ENCODE measurements around the gene RNF112. TPM values are rescaled to one million over a fixed set of nuclear protein-coding genes. Genes with fewer than 3 reads are reported as not detected.

The RNF112 gene, protein sequence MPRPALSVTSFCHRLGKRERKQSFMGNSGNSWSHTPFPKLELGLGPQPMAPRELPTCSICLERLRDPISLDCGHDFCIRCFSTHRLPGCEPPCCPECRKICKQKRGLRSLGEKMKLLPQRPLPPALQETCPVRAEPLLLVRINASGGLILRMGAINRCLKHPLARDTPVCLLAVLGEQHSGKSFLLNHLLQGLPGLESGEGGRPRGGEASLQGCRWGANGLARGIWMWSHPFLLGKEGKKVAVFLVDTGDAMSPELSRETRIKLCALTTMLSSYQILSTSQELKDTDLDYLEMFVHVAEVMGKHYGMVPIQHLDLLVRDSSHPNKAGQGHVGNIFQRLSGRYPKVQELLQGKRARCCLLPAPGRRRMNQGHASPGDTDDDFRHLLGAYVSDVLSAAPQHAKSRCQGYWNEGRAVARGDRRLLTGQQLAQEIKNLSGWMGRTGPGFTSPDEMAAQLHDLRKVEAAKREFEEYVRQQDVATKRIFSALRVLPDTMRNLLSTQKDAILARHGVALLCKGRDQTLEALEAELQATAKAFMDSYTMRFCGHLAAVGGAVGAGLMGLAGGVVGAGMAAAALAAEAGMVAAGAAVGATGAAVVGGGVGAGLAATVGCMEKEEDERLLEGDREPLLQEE
- total RNA-seq (2014; rRNA removed; shearing (Covaris generic)): not detected in 2 replicates
- 0.05 TPM in 1 of 2 replicates, not detected in the other for polyA plus RNA-seq (2015; cell fraction: cytosol; rRNA removed)
- not detected in 2 replicates for polyA plus RNA-seq (2015; cell fraction: nucleus; rRNA removed)

DNA sequence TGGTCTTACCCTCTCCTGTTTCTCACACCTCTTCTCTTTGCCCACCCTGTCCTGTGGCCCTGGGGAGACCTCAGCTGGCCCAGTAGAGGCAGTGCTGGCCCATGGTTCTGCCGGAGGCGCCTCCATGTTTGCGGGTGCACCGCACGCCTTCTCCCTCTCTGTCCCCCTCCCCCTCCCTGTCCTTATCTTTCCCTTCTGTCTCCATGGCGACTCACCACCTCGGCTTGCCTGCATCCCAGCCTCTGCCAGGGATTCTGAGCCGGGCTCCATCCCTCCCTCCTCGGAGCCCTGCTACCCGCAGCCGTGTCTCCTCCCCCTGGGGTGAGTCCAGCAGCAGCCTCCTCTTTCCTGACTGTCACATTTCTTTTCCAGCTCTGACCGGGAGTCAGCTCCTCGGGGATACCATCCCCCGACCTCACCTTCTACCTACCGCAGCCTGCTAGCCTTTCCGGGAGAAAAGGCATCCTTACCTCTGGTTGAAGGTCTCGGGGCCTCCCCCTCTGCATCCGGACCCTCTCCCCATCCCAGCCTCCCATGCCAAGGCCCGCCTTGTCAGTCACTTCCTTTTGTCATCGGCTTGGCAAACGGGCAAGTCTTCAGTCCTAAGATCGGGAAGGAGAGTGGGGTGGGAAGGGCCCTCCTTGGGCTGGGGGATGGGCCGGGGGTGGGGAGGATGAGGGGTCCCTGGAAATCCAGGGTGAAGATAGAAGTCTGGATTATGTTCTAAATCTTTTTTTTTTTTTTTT lies at the start of gene RNF112:
Gene RNF112, plus strand, starts transcription at position 358 of the 746 bp plus-strand sequence. Its CDS starts 177 bp downstream, at position 535.
- DNase-seq (ENCODE audit: low read depth, low spot score): no peak
- in situ Hi-C loops (cut with HindIII; ENCODE audit: low pct_unique_long_range_greater_than_20kb, low sequenced_read_pairs): no loop called here

DNA sequence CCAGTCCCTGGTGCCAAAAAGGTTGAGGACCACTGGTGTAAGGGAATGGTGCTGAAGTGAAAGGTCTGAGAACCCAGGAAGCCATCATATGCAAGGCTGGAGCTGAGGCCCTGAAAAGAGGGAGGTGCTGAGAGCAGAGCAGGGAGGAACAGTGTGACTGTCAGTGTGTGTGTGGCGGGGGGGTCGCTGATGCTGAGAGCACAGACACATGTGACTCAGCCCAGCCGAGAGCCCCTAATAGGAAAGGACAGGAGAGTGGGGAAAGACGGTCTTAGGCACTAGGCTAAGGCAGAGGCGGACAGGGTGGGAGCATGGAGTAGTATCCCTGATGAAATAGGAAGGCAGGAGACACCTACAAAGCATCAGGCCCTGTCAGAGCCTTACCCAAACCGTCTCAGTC lies 49.7 kb upstream of the RNF112 start:
- in situ Hi-C loops (cut with HindIII; ENCODE audit: low pct_unique_long_range_greater_than_20kb, low sequenced_read_pairs): no loop called here

DNA sequence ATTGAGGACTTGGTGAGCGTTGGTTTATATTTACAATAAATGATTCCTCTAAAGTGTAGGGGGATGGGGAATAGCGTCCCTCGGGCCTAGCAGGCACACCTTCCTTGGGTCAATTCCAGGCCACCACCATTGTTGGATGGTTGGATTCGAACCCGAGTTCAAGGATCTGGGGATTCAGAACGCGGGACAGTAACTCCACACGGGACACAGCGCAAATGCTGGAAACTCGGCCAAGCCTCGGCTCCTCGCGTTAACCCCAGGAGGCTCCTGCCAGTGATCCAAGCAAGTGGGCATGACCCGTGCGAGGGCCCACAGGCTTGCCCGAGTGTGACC lies 49.1 kb upstream of the RNF112 start:
- DNase-seq (ENCODE audit: low read depth, low spot score): no peak
- in situ Hi-C loops (cut with HindIII; ENCODE audit: low pct_unique_long_range_greater_than_20kb, low sequenced_read_pairs): no loop called here

More for the DNA sequence above, 49.7 kb upstream of the RNF112 start:
- DNase-seq (ENCODE audit: low read depth, low spot score): no peak

DNA sequence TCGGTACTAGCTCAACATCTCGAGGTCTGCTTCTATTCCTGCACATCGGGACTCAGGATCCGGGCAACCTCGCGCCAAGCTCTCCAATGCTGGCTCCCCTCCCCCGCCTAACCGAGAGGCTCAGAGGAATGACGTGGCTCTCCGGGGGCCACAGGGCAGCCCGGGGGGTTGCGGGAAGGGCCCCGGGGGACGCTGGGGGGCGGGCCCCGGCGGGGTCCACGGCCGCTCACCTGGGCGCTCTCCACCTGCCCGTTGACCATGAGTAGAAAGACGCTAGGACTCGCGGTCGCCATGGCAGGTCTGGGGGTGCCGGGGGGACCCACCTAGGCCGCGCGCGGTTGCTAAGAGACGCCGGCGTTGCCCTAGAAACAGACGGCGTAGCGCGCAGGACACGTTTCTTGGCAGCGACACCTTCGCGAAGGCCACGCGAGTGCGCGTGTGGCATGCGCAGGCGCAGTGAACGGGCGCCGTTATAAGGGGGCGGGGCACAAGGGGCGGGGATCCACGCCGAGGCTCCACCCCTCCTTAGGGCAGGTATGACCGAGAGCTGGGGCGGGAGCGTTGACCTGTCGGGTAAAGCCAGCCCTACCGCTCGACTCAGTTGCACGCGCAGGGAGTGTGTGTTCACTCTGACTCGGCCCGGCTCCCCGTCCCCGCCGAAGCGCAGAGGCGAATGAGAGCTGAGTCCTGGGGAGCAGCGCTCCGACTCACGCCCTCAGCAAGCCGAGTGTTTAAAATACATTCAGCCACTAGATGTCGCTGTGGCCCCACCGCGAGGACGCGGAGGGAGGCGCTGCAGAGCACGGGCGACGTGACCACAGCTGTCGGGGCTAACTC lies 48.5 kb upstream of the RNF112 start, which contains the start of gene B9D1:
Gene B9D1, minus strand, starts transcription at position 447 of the 837 bp plus-strand sequence. Its CDS starts 154 bp downstream, at position 293.
- in situ Hi-C loops (cut with HindIII; ENCODE audit: low pct_unique_long_range_greater_than_20kb, low sequenced_read_pairs): no loop called here
- DNase-seq (ENCODE audit: low read depth, low spot score): peak; percentile 89

DNA sequence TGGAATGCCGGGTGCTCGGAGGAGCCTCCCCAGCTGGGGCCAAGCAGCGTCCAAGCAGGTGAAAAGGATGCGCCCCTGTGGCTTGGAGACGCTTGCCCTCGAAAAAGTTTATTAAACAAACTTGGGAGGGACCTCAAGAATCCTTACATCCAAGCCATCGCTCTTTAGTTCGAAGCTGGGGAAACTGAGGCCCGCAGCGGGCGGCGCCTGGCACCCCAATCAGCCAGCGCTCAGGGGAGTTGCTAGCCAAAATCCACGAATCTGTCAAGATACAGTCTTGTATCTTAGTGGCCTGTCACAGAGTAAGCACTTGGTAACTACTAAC lies 48.0 kb upstream of the RNF112 start:
- in situ Hi-C loops (cut with HindIII; ENCODE audit: low pct_unique_long_range_greater_than_20kb, low sequenced_read_pairs): no loop called here

DNA sequence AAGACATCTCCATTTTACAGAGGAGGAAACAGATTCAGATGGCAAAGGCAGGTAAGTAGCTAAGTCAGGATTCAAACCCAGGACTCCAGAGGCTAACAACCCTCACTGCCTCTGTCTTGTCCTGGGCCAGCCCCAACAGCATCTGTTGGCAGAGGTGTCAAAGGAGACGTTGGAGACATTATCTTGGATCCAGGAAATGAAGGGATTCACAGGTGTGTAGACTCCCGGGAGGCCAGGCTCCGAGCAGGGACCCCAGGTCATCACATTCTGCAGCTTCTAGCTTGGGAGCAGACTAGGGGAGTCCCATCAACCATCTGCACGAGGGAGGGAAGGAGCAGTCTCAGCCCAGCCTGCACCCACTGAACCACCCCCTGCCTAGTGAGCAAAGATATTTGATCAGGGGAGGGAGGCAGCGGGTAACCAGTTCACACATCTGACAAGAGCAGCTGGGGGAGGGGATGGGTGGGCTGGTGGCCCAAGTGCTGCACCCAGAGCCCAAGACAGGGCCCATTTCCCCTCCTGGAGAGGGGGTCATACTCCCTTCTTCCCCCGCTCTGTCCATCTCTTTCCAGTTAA lies 47.5 kb upstream of the RNF112 start:
- in situ Hi-C loops (cut with HindIII; ENCODE audit: low pct_unique_long_range_greater_than_20kb, low sequenced_read_pairs): no loop called here
- DNase-seq (ENCODE audit: low read depth, low spot score): no peak

More for the DNA sequence above, 48.0 kb upstream of the RNF112 start:
- DNase-seq (ENCODE audit: low read depth, low spot score): no peak

DNA sequence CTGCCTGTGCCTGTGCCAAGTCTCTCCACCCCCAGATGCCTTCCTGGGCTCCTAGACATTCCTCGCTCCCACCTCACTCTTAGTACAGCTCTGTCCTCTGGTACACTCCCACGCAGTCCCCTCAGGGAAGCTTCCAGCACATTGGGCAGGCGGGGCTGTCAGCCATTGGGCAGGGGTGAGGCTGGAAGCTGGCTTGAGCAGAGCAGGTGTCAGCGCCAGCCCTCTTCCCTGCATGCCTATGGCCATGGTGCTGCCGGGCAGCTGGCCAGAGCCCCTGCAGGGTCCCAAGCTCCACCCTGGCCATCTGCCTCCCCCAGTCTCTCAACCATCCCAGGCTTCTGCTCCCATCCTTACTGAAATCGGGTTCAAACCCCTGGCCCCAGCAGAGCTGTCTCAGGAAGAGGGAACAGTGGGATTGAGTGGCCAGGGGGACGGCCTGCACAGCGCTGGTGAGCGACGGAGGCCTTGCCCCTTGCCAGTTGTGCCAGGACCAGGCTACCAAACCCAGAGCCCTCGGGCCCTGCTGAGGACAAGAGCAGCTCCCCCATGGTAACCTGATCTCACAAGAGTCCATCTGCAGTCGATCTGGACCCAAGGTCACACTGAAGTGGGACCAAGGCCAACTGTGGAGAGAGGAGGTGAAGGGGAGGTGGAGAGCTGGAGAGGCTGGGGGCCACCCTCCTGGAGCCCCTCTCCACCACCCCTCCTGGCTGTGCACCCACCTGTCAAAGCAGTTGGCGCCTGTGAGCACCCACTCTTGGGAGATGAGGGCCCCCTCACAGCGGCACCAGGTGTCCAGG lies 46.1 kb upstream of the RNF112 start:
- in situ Hi-C loops (cut with HindIII; ENCODE audit: low pct_unique_long_range_greater_than_20kb, low sequenced_read_pairs): no loop called here

DNA sequence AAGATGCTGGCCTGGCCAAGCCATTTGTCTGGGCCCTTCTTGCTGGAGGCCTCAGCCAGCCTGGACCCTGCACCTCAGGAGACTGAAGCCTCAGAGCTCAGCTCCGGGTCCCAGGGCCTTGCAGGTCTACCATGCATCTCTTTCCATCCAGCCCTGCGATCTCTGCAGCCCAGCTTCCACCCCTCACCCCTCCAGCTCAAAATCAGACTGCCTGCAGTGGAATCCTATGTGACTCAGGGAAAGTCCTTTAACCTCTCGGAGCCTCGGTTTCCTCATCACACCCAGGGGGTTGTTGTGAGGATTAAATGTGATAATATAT lies 45.6 kb upstream of the RNF112 start:
- in situ Hi-C loops (cut with HindIII; ENCODE audit: low pct_unique_long_range_greater_than_20kb, low sequenced_read_pairs): no loop called here
- no peak for DNase-seq (ENCODE audit: low read depth, low spot score)

More for the DNA sequence above, 46.1 kb upstream of the RNF112 start:
- DNase-seq (ENCODE audit: low read depth, low spot score): no peak

DNA sequence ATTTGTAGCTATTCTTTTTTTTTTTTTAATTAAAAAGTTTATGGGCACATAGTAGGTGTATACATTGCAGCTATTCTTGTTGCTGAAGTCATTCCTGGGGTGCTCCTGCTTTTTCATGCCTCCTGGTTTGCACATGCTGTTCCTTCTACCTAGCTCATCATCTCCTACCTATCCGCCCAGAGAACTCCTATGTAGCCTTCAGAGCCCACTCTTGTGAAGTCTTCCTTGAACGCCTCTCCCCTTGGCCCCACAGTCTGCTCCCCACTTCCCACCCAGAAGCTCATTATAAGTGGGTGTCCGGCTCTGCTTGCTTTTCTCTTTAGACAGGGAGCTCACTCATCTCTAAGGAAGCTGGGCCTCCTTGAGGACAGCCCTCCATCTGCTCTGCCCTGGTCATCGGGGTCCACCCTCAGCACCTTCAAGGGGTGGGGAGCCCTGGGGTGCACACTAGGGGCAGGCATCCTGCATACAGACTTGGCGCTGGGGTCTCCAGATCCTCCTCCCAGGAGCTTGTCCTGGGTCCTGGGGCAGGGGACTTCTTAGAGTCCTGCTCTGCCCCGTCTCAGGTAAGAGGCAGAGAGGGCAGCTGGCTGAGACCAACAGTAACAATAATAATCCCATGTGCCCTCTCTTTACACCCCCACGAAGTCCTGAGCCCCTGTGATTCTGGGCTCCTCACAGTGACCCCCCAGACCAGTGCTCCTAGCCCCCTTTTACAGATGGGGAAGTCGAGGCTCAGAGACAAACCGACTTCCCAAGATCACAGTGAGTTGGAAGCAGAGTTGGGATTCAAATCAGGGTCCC lies 45.0 kb upstream of the RNF112 start:
- in situ Hi-C loops (cut with HindIII; ENCODE audit: low pct_unique_long_range_greater_than_20kb, low sequenced_read_pairs): no loop called here
- no peak for DNase-seq (ENCODE audit: low read depth, low spot score)

DNA sequence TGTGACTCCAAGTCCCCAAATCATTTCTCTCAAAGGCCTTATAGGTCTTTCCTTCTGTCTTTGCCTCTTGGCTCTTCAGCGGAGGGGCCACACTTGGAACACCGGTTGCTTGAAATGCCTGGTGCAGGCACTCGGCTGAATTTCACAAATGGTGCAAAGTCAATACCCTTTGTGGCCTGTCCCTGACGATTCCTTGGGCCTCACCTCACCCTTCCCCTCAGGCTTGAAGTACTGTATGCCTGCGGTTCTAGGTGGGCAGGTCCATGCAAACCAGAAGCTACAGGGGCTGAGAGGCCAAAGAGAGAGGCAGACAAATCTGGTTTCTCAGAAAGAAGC lies 44.4 kb upstream of the RNF112 start:
- in situ Hi-C loops (cut with HindIII; ENCODE audit: low pct_unique_long_range_greater_than_20kb, low sequenced_read_pairs): no loop called here
- no peak for DNase-seq (ENCODE audit: low read depth, low spot score)

DNA sequence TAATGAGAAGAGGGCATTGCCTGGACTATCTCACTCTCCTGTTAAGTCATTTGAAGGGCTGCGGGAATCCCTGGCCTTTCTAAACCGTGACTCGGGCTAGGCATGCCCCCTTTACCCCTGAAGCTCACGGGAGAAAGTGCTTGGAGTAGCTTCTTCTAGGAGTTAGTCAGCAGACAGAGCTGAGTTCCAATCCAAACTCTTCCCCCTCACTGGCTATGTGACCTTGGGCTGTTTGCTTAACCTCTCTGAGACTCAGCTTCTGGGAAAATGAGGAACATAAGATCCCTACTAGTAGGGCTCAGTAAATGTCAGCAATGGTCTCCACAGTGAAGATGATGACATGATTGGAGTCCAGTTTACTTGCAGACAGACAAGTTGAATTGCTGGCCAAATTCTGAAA lies 42.8 kb upstream of the RNF112 start:
- in situ Hi-C loops (cut with HindIII; ENCODE audit: low pct_unique_long_range_greater_than_20kb, low sequenced_read_pairs): no loop called here
- DNase-seq (ENCODE audit: low read depth, low spot score): no peak

DNA sequence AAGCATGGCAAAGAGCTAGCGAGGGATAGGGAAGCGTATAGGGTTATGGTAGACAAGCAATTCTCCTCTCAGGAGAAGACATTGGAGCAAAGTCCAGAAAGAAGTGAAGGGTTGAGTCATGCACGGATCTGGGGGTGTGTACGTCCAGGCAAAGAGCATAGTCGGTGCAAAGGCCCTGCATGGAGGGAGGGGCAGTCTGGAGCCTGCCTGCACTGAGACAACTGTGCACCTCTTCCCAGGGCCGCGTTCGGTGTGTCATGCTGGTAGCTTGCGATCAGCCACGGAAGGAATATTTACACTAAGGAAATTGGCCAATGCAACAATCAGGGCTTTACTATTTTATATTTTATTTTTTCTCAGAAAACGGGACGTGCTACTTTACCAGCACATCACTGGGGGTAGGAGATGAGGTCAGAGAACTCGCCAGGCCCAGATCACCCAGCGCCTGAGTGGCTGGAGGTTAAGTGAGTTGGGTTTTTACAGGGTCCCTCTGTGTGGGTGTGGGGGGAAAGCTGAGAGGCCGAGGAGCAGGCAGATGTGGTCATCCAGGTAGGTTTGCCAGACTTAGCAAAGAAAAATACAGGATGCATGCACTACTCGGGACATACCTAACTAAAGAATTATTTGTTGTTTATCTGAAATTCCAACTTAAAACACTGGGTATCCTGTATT lies 41.8 kb upstream of the RNF112 start:
- DNase-seq (ENCODE audit: low read depth, low spot score): no peak
- in situ Hi-C loops (cut with HindIII; ENCODE audit: low pct_unique_long_range_greater_than_20kb, low sequenced_read_pairs): no loop called here

DNA sequence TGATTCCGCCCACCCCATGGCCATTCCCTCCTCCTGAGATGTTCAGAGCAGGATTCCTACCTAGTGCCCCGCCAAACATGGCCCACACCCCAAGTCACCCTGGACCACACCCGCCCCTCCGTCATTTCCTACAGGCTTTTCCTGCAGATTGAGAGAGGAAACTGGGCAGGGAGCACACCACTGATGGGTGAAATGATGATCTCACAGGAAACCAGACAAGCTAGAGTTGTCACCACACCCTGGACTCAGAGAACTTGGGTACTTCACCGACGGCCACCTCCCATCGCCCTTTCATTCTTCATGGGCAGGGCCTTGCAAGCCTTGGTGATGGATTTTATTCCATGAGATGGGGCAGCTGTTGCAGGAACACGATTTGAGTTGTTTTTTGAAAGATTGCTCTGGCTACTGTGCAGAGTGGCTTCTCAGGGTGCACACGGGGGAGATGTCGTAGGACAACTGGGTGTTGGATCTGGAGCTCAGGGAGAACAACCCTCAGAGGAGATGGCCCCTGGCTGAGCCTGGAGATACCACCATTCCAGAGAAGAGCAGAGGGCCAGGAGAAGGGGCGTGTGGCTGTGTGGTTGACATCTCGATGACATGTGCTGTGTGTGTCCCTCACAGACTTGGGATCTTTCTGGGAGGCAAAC lies 41.1 kb upstream of the RNF112 start:
- in situ Hi-C loops (cut with HindIII; ENCODE audit: low pct_unique_long_range_greater_than_20kb, low sequenced_read_pairs): no loop called here
- no peak for DNase-seq (ENCODE audit: low read depth, low spot score)

DNA sequence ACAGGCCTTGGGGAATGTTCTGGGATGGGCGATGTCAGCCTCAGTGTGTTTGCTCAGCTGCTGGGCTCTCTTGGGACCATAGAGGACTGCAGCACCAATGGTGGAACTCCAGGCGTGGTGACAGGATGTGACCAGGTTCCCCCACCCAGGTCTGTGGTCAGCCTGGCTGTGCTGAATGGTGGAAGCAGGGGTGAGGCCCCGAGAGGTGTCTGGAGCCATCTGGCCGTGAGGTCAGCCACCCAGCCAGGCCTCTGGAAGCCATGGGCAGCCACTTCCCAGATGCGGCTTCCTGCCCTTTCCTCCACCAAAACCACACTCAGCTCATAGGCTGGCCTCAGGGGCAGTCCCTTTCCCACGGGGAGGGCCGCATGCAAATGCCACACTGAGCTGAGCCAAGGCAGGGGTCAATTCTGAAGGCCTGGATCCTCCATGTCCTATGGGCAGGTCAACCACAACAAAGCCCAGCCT lies 40.5 kb upstream of the RNF112 start:
- in situ Hi-C loops (cut with HindIII; ENCODE audit: low pct_unique_long_range_greater_than_20kb, low sequenced_read_pairs): no loop called here

More for the DNA sequence above, 40.5 kb upstream of the RNF112 start:
- no peak for DNase-seq (ENCODE audit: low read depth, low spot score)
